ENCODE results near the gene TECPR2.

Gene TECPR2

GRCh38 chr14:102356280-102356679 lies 6.5 kb upstream of the TECPR2 start:
- no peaks in the 10 kb centered on the region for H3K27me3 ChIP-seq (ENCODE audit: control insufficient read depth, low read length)
- no peaks in the 10 kb centered on the region for H4K20me1 ChIP-seq (ENCODE audit: control insufficient read depth, insufficient read depth, low read depth, low read length)
- peaks cover 4% of the 10 kb centered on the region; the same call in 1 of the 2 replicates for H3K79me2 ChIP-seq (ENCODE audit: control insufficient read depth, low read length)
- H3K36me3 ChIP-seq (ENCODE audit: control insufficient read depth, low read length), result peaks cover 53% of the 10 kb centered on the region
- H3K9me3 ChIP-seq (ENCODE audit: control insufficient read depth, insufficient read depth, low read length), result no peaks in the 10 kb centered on the region
- peaks cover 3% of the 10 kb centered on the region; the same call in 1 of the 2 replicates for H3F3A ChIP-seq (ENCODE audit: control insufficient read depth, insufficient read depth)
- no peak overlapping the region for H3K4me2 ChIP-seq (ENCODE audit: low read length)
- no peak overlapping the region for H3K4me3 ChIP-seq (ENCODE audit: low read length)
- no peak for TF ChIP-seq EZH2phosphoT487 (IDR thresholded peaks at IDR 0.05; ENCODE audit: borderline replicate concordance, low read length)
- TF ChIP-seq CTCF (IDR thresholded peaks at IDR 0.05; ENCODE audit: low read depth, low read length, poor library complexity, severe bottlenecking), result no peak
- H3K27ac ChIP-seq (ENCODE audit: low read depth, low read length), result no peak overlapping the region
- H3K9me2 ChIP-seq (replicated peaks; ENCODE audit: control insufficient read depth, low read length), result no peaks in the 10 kb centered on the region
- H3K4me1 ChIP-seq (ENCODE audit: control insufficient read depth, low read length), result no peaks in the 10 kb centered on the region; the same call in 1 of the 2 replicates

- TF ChIP-seq CTCF (IDR thresholded peaks at IDR 0.05; ENCODE audit: low read depth, low read length, poor library complexity, severe bottlenecking), result no peak
- TF ChIP-seq EZH2phosphoT487 (IDR thresholded peaks at IDR 0.05; ENCODE audit: borderline replicate concordance, low read length), result no peak
- Histone ChIP-seq H3K27ac (ENCODE audit: low read depth, low read length) (no peak overlapping the region), H3K36me3 (ENCODE audit: control insufficient read depth, low read length) (peaks cover 32% of the 10 kb centered on the region), H3K9me3 (ENCODE audit: control insufficient read depth, insufficient read depth, low read length) (no peaks in the 10 kb centered on the region), H4K20me1 (ENCODE audit: control insufficient read depth, insufficient read depth, low read depth, low read length) (no peaks in the 10 kb centered on the region), H3K9me2 (replicated peaks; ENCODE audit: control insufficient read depth, low read length) (no peaks in the 10 kb centered on the region), H3K27me3 (ENCODE audit: control insufficient read depth, low read length) (no peaks in the 10 kb centered on the region), H3K4me3 (ENCODE audit: low read length) (no peak overlapping the region), H3K79me2 (ENCODE audit: control insufficient read depth, low read length) (peaks cover 30% of the 10 kb centered on the region), H3F3A (ENCODE audit: control insufficient read depth, insufficient read depth) (peaks cover 3% of the 10 kb centered on the region; the same call in 1 of the 2 replicates), H3K4me1 (ENCODE audit: control insufficient read depth, low read length) (peaks cover 16% of the 10 kb centered on the region), H3K4me2 (ENCODE audit: low read length) (no peak overlapping the region)
Observed at GRCh38 chr14:102359341-102359740, 3.4 kb upstream of the TECPR2 start.

- Histone ChIP-seq H3F3A (ENCODE audit: control insufficient read depth, insufficient read depth) (peaks cover 7% of the 10 kb centered on the region; the same call in 1 of the 2 replicates), H3K4me3 (ENCODE audit: low read length) (no peak overlapping the region), H3K9me3 (ENCODE audit: control insufficient read depth, insufficient read depth, low read length) (no peaks in the 10 kb centered on the region), H3K27me3 (ENCODE audit: control insufficient read depth, low read length) (no peaks in the 10 kb centered on the region), H4K20me1 (ENCODE audit: control insufficient read depth, insufficient read depth, low read depth, low read length) (no peaks in the 10 kb centered on the region), H3K4me1 (ENCODE audit: control insufficient read depth, low read length) (peaks cover 26% of the 10 kb centered on the region), H3K4me2 (ENCODE audit: low read length) (no peak overlapping the region), H3K36me3 (ENCODE audit: control insufficient read depth, low read length) (peaks cover 27% of the 10 kb centered on the region), H3K9me2 (replicated peaks; ENCODE audit: control insufficient read depth, low read length) (no peaks in the 10 kb centered on the region), H3K79me2 (ENCODE audit: control insufficient read depth, low read length) (peaks cover 34% of the 10 kb centered on the region), H3K27ac (ENCODE audit: low read depth, low read length) (no peak overlapping the region)
- TF ChIP-seq EZH2phosphoT487 (IDR thresholded peaks at IDR 0.05; ENCODE audit: borderline replicate concordance, low read length) (no peak), CTCF (IDR thresholded peaks at IDR 0.05; ENCODE audit: low read depth, low read length, poor library complexity, severe bottlenecking) (no peak)
Observed at GRCh38 chr14:102360388-102360787, 2.4 kb upstream of the TECPR2 start.

Measured in DOHH2 (cell line).